OCI-LY7 (cell line): ENCODE results near the gene BBS9. TPM values are rescaled to one million over a fixed set of nuclear protein-coding genes. Genes with fewer than 3 reads are reported as not detected.

Experiments
- BruUV-seq: library from RNA; stranded (reverse); fragments of 400-500 nt; replicated peaks from 2 replicates; lab custom pipeline; 2021; lab: Mats Ljungman, UMichigan
- CTCF ChIA-PET: fragments of 300-600 bp; sonication (Branson Sonifier 250); formaldehyde crosslinking; loops from one replicate; lab custom pipeline; 2022; ENCODE audit warnings: antibody characterized with exemption; ENCODE audit not compliant: unreplicated experiment; lab: Charles Lee
- POLR2A ChIA-PET: fragments of 300-600 bp; sonication (Branson Sonifier 250); formaldehyde crosslinking; loops from one replicate; lab custom pipeline; 2022; ENCODE audit warnings: antibody characterized with exemption; lab: Charles Lee
- DNase-seq: peaks from one replicate; pipeline ENCODE4 v3.0.0-alpha.2; 2015; ENCODE audit warnings: low spot score
- H2AFZ ChIP-seq: fragments of 200-600 bp; sonication (generic), shearing (Covaris generic); 2 replicates; pipeline ENCODE4 v1.6.1; 2014; ENCODE audit warnings: mild to moderate bottlenecking, antibody characterized with exemption, low read length, moderate library complexity
- H3K27ac ChIP-seq: fragments of 200-600 bp; sonication (generic); 2 replicates; pipeline ENCODE4 v1.5.1; 2014; ENCODE audit warnings: mixed run types, low read depth, mild to moderate bottlenecking, moderate library complexity, low read length, inconsistent platforms; ENCODE audit not compliant: poor library complexity, severe bottlenecking
- H3K36me3 ChIP-seq: fragments of 200-600 bp; sonication (generic); 2 replicates; pipeline ENCODE4 v1.6.1; 2014; ENCODE audit warnings: mild to moderate bottlenecking, antibody characterized with exemption, low read length, moderate library complexity, mixed read lengths; ENCODE audit not compliant: insufficient read depth
- H3K4me1 ChIP-seq: fragments of 200-600 bp; sonication (generic); 2 replicates; pipeline ENCODE4 v1.5.1; 2014; ENCODE audit warnings: mild to moderate bottlenecking, low read length; ENCODE audit not compliant: insufficient read depth, poor library complexity, severe bottlenecking
- H3K4me2 ChIP-seq: fragments of 200-600 bp; sonication (generic); 2 replicates; pipeline ENCODE4 v1.6.1; 2014; ENCODE audit warnings: mild to moderate bottlenecking, low read length
- H3K4me3 ChIP-seq: fragments of 200-600 bp; sonication (generic); 2 replicates; pipeline ENCODE4 v1.5.1; 2014; ENCODE audit warnings: mild to moderate bottlenecking, low read depth, low read length; ENCODE audit not compliant: poor library complexity, severe bottlenecking
- H3K79me2 ChIP-seq: fragments of 200-600 bp; sonication (generic); 2 replicates; pipeline ENCODE4 v1.6.1; 2016; ENCODE audit warnings: low read depth, mild to moderate bottlenecking, low read length, moderate library complexity, mixed read lengths; ENCODE audit not compliant: insufficient read depth
- H3K9me2 ChIP-seq: fragments of 200-600 bp; sonication (generic); 2 replicates; pipeline ENCODE4 v1.6.1; 2016; ENCODE audit warnings: mild to moderate bottlenecking, low read length, mixed read lengths; ENCODE audit not compliant: insufficient read depth
- H3K9me3 ChIP-seq: fragments of 200-600 bp; sonication (generic); 2 replicates; pipeline ENCODE4 v1.6.1; 2014; ENCODE audit warnings: mild to moderate bottlenecking, mixed run types, low read length, mixed read lengths
- H4K20me1 ChIP-seq: fragments of 200-600 bp; sonication (generic); 2 replicates; pipeline ENCODE4 v1.6.1; 2014; ENCODE audit warnings: mild to moderate bottlenecking, antibody characterized with exemption, low read length, moderate library complexity, mixed read lengths; ENCODE audit not compliant: insufficient read depth
- CTCF ChIP-seq: fragments of 200-600 bp; sonication (generic); conservative IDR thresholded peaks from 2 replicates; pipeline ENCODE4 v1.5.1; 2014; ENCODE audit warnings: mild to moderate bottlenecking, antibody characterized with exemption, low read length, moderate library complexity, mixed read lengths
- EZH2phosphoT487 ChIP-seq: fragments of 200-600 bp; sonication (generic); IDR thresholded peaks from 2 replicates; pipeline ENCODE4 v1.6.1; 2018; ENCODE audit warnings: low read depth, borderline replicate concordance, mild to moderate bottlenecking, mixed run types, antibody characterized with exemption, low read length, moderate library complexity, mixed read lengths
- intact Hi-C: fragments of 100-400 bp; cut with micrococcal nuclease; formaldehyde crosslinking; loops from one replicate; pipeline ENCODE4 v1.10.0; 2022; ENCODE audit not compliant: unreplicated experiment
- total RNA-seq, 2 experiments: library from RNA; depleted of rRNA in 1 of 2; stranded (reverse); fragments of >200 nt in 1 of 2; shearing (Covaris generic) in 1 of 2; gene quantifications; 2 replicates each; pipeline ENCODE4 v1.2.3, GENCODE V29; 2014 to 2022

The BBS9 gene
- total RNA-seq, 2 experiments from 2014 or later: 6.8 to 14.8 TPM

DNA sequence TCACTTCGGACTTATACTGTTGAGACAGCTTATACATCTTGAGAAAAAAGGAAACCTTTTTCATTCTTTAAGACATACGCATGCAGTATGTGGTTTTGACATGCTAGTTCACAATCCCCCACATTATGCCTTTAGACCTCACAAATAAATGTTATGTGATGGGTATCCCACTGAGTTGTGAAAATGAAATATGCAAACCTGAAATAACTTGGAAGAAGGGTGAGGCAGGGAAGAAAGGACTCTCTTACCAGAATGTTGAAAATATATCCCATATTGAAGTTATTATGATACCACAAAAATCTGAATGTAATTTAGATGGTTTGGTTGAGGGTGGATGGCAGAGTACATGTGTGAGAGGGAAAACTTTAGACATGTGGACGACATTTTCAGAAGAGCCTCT is 379.8 kb downstream of the BBS9 start:
- DNase-seq: no peak
- no peaks in the 10 kb centered on the region for H3K9me2 ChIP-seq
- intact Hi-C loops: no loop called here
- H2AFZ ChIP-seq: no peak overlapping the region
- CTCF ChIA-PET: no interaction called here
- no peak for TF ChIP-seq CTCF
- TF ChIP-seq EZH2phosphoT487: no peak
- no TSS peak for BruUV-seq
- H3K79me2 ChIP-seq: no peaks in the 10 kb centered on the region
- H3K4me3 ChIP-seq: no peak overlapping the region
- no peaks in the 10 kb centered on the region for H3K36me3 ChIP-seq
- H3K9me3 ChIP-seq: no peaks in the 10 kb centered on the region
- POLR2A ChIA-PET: interaction anchor here (0.5 kb wide), 1 partner anchor 705 kb away, joined by 4 read pairs; no protein-coding TSS in a partner anchor
- H3K4me2 ChIP-seq: no peak overlapping the region
- H3K27ac ChIP-seq: no peak overlapping the region
- H4K20me1 ChIP-seq: peaks cover 4% of the 10 kb centered on the region; the same call in 1 of the 2 replicates
- no peaks in the 10 kb centered on the region for H3K4me1 ChIP-seq

DNA sequence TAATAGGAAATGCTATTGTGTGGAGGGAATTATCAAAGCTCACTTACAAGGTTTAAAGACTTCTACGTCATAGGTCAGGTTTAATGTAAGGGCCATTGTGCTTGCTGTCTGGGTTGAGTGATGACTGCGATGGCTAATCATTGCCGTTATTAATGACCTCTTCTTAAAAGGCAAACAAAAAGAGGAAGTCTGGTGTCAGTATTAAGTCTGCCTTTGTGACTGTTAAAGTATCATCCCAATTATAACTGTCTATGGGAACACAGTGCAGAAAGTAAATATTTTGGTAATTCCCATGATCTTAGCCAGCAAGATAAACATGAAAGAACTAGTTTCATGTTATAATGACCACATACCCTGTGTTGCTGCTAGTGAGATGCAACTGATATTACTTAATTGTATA is 382.4 kb downstream of the BBS9 start:
- no peak overlapping the region for H3K27ac ChIP-seq
- ChIA-PET POLR2A (no interaction called here), CTCF (no interaction called here)
- H3K4me3 ChIP-seq: no peak overlapping the region
- TF ChIP-seq EZH2phosphoT487: no peak
- no peak for TF ChIP-seq CTCF
- peaks cover 4% of the 10 kb centered on the region; the same call in 1 of the 2 replicates for H4K20me1 ChIP-seq
- no peaks in the 10 kb centered on the region for H3K9me2 ChIP-seq
- no peaks in the 10 kb centered on the region for H3K36me3 ChIP-seq
- no peaks in the 10 kb centered on the region for H3K79me2 ChIP-seq
- no peak for DNase-seq
- H3K4me1 ChIP-seq: no peaks in the 10 kb centered on the region
- BruUV-seq: no TSS peak
- intact Hi-C loops: no loop called here
- no peaks in the 10 kb centered on the region for H3K9me3 ChIP-seq
- no peak overlapping the region for H3K4me2 ChIP-seq
- H2AFZ ChIP-seq: no peak overlapping the region

GRCh38 chr7:33516568-33516967 is 387.2 kb downstream of the BBS9 start:
- TF ChIP-seq CTCF: no peak
- no peak for TF ChIP-seq EZH2phosphoT487
- no peak for DNase-seq
- intact Hi-C loops: no loop called here
- no TSS peak for BruUV-seq
- CTCF ChIA-PET: no interaction called here
- Histone ChIP-seq H3K27ac (no peak overlapping the region), H3K4me3 (no peak overlapping the region), H3K9me2 (no peaks in the 10 kb centered on the region), H3K9me3 (no peaks in the 10 kb centered on the region), H3K4me2 (no peak overlapping the region), H3K36me3 (no peaks in the 10 kb centered on the region), H3K4me1 (no peaks in the 10 kb centered on the region), H3K79me2 (no peaks in the 10 kb centered on the region), H2AFZ (no peak overlapping the region), H4K20me1 (no peaks in the 10 kb centered on the region)
- POLR2A ChIA-PET: no interaction called here
